ENCODE measurements around the gene FAM47E. TPM values are rescaled to one million over a fixed set of nuclear protein-coding genes. Genes with fewer than 3 reads are reported as not detected.

Gene FAM47E
- total and polyA plus RNA-seq, 2 donors from 2014 or later: 10.4 to 15.0 TPM

GRCh38 chr4:76226418-76226817 lies 25.1 kb upstream of the FAM47E start:
- no peak for TF ChIP-seq CTCF (IDR thresholded peaks at IDR 0.05; ENCODE audit: borderline replicate concordance, extremely low read depth, insufficient read depth)
- H3K9me3 ChIP-seq (ENCODE audit: control insufficient read depth in 2 of 3, insufficient read depth in 1 of 3, low read length in 3 of 3): no peaks in the 10 kb centered on the region
- no peak overlapping the region for H3K4me3 ChIP-seq (ENCODE audit: low read length in 3 of 3)
- FAIRE-seq: no peak
- H3K27ac ChIP-seq (ENCODE audit: low read depth in 2 of 2, low read length in 2 of 2): no peak overlapping the region
- H3K4me1 ChIP-seq (ENCODE audit: control insufficient read depth in 2 of 3, insufficient read depth in 2 of 3, low read depth in 1 of 3, low read length in 3 of 3): no peaks in the 10 kb centered on the region
- no peak overlapping the region for H3K9ac ChIP-seq (ENCODE audit: low read length in 3 of 3)
- DNase-seq: no peak
- intact Hi-C loops (cut with DNase I): no loop called here
- H3K36me3 ChIP-seq (ENCODE audit: control insufficient read depth in 2 of 3, insufficient read depth in 3 of 3, low read length in 3 of 3): no peaks in the 10 kb centered on the region
- H3K27me3 ChIP-seq (ENCODE audit: control insufficient read depth, insufficient read depth, low read length): no peaks in the 10 kb centered on the region

DNA sequence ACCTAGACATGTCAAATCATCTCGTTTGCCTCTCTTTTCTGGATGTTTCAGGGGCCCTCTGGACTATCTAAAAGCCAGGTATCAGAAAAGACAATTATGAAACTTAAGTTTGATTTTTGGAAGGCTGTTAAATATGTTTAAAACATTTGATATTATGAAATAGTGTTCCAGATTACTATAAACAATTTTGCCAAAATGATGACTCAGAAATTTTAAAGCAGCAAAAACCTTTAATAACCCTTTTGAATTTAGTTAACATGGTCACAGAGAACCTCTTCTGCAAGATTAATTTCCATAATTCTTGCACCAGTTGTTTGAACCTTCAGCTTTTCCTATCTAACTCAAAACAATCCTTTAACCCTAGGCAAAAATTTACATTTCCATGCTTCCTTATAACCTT lies 18.8 kb upstream of the FAM47E start:
- H3K4me1 ChIP-seq (ENCODE audit: control insufficient read depth in 2 of 3, insufficient read depth in 2 of 3, low read depth in 1 of 3, low read length in 3 of 3): no peaks in the 10 kb centered on the region
- TF ChIP-seq CTCF (IDR thresholded peaks at IDR 0.05; ENCODE audit: borderline replicate concordance, extremely low read depth, insufficient read depth): no peak
- no peak for FAIRE-seq
- intact Hi-C loops (cut with DNase I): no loop called here
- no peaks in the 10 kb centered on the region for H3K9me3 ChIP-seq (ENCODE audit: control insufficient read depth in 2 of 3, insufficient read depth in 1 of 3, low read length in 3 of 3)
- no peak overlapping the region for H3K9ac ChIP-seq (ENCODE audit: low read length in 3 of 3)
- DNase-seq: no peak
- H3K27ac ChIP-seq (ENCODE audit: low read depth in 2 of 2, low read length in 2 of 2): no peak overlapping the region
- H3K27me3 ChIP-seq (ENCODE audit: control insufficient read depth, insufficient read depth, low read length): no peaks in the 10 kb centered on the region
- H3K36me3 ChIP-seq (ENCODE audit: control insufficient read depth in 2 of 3, insufficient read depth in 3 of 3, low read length in 3 of 3): no peaks in the 10 kb centered on the region
- no peak overlapping the region for H3K4me3 ChIP-seq (ENCODE audit: low read length in 3 of 3)

DNA sequence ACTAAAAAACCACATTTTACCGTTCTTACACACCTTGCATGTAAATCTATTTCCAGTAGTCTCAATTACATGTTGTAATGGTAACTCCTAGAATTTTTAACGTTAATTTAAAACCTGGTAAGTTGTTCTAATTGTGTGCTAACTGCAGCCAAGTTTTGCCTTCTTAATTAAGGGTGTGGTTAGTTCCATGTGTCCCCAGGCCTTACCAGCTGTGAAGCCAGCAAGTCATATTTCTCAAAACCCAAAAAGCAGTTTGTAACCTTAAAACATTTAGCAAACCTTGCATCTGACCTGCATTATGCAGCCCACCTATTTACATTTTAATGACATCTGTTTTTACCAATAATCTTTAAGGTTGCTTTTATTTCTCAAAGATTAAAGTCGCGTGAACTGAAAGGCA lies 18.4 kb upstream of the FAM47E start:
- Histone ChIP-seq H3K27me3 (ENCODE audit: control insufficient read depth, insufficient read depth, low read length) (no peaks in the 10 kb centered on the region), H3K4me1 (ENCODE audit: control insufficient read depth in 2 of 3, insufficient read depth in 2 of 3, low read depth in 1 of 3, low read length in 3 of 3) (no peaks in the 10 kb centered on the region), H3K4me3 (ENCODE audit: low read length in 3 of 3) (no peak overlapping the region), H3K36me3 (ENCODE audit: control insufficient read depth in 2 of 3, insufficient read depth in 3 of 3, low read length in 3 of 3) (no peaks in the 10 kb centered on the region), H3K27ac (ENCODE audit: low read depth in 2 of 2, low read length in 2 of 2) (no peak overlapping the region), H3K9ac (ENCODE audit: low read length in 3 of 3) (no peak overlapping the region), H3K9me3 (ENCODE audit: control insufficient read depth in 2 of 3, insufficient read depth in 1 of 3, low read length in 3 of 3) (no peaks in the 10 kb centered on the region)
- FAIRE-seq (no peak), DNase-seq (no peak)
- TF ChIP-seq CTCF (IDR thresholded peaks at IDR 0.05; ENCODE audit: borderline replicate concordance, extremely low read depth, insufficient read depth): no peak
- intact Hi-C loops (cut with DNase I): no loop called here

GRCh38 chr4:76233529-76233928 lies 18.0 kb upstream of the FAM47E start:
- intact Hi-C loops (cut with DNase I): no loop called here
- H3K27ac ChIP-seq (ENCODE audit: low read depth in 2 of 2, low read length in 2 of 2): no peak overlapping the region
- no peak overlapping the region for H3K9ac ChIP-seq (ENCODE audit: low read length in 3 of 3)

More at GRCh38 chr4:76233529-76233928, 18.0 kb upstream of the FAM47E start:
- no peak for TF ChIP-seq CTCF (IDR thresholded peaks at IDR 0.05; ENCODE audit: borderline replicate concordance, extremely low read depth, insufficient read depth)
- FAIRE-seq (no peak), DNase-seq (no peak)
- Histone ChIP-seq H3K27me3 (ENCODE audit: control insufficient read depth, insufficient read depth, low read length) (no peaks in the 10 kb centered on the region), H3K4me3 (ENCODE audit: low read length in 3 of 3) (no peak overlapping the region), H3K9me3 (ENCODE audit: control insufficient read depth in 2 of 3, insufficient read depth in 1 of 3, low read length in 3 of 3) (no peaks in the 10 kb centered on the region), H3K36me3 (ENCODE audit: control insufficient read depth in 2 of 3, insufficient read depth in 3 of 3, low read length in 3 of 3) (no peaks in the 10 kb centered on the region), H3K4me1 (ENCODE audit: control insufficient read depth in 2 of 3, insufficient read depth in 2 of 3, low read depth in 1 of 3, low read length in 3 of 3) (no peaks in the 10 kb centered on the region)

Measured in kidney (tissue), 14 donors.